GM12865 (cell line): ENCODE data around the gene PLK2.

Experiments used
- DNase-seq: peaks from one replicate; pipeline ENCODE4 v3.0.0; 2010; ENCODE audit warnings: low read depth
- H3K4me3 ChIP-seq: 2 replicates; pipeline ENCODE4 v1.5.1; 2011; ENCODE audit warnings: mild to moderate bottlenecking, low read depth, low read length, control low read depth
- TF ChIP-seq, protein P1 (sequence below): IDR thresholded peaks from 2 replicates; pipeline ENCODE4 v1.5.1; 2011; ENCODE audit warnings: low read length, control low read depth, low read depth, inconsistent platforms; ENCODE audit not compliant: insufficient read depth; ENCODE audit errors: missing control alignments

Gene PLK2

DNA sequence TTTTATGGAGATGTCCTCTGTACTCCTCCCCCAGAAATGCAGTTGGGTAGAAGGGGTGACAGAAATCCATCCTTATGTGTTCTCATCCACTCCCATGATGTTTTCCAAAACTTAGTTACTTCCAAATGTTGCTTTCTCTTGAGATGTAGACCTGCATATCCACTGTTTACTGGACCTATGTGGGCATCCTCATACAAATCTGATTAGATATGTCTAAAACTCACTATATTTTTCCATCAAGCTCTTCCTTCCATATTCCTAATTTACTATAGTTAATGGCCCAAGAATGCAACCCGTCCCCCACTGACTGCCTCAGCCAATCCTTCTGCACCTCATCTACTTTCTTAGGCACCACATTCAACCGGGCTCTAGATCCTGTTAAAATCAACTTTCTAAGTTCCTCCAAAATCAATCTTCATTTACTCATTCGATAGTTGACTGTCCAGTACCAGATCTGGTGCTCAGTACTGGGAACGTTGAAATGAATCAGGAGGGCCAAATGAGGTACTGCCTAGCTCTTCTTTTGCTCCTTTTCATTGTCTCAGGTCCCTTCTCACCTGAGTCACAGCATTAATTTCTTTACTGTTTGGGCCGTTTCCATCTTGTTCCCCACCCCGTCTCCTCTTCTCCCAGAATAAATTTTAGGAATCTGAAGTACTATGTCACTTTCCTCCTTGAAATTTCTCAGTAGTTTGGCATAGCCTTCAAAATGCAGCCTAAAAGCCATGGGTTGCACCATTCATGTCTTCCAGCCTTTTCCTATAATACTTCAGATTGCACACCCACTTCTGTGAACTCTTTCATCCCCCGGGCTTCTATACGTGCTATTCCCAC is 7.9 kb downstream of the PLK2 start:
- TF ChIP-seq, protein P1, sequence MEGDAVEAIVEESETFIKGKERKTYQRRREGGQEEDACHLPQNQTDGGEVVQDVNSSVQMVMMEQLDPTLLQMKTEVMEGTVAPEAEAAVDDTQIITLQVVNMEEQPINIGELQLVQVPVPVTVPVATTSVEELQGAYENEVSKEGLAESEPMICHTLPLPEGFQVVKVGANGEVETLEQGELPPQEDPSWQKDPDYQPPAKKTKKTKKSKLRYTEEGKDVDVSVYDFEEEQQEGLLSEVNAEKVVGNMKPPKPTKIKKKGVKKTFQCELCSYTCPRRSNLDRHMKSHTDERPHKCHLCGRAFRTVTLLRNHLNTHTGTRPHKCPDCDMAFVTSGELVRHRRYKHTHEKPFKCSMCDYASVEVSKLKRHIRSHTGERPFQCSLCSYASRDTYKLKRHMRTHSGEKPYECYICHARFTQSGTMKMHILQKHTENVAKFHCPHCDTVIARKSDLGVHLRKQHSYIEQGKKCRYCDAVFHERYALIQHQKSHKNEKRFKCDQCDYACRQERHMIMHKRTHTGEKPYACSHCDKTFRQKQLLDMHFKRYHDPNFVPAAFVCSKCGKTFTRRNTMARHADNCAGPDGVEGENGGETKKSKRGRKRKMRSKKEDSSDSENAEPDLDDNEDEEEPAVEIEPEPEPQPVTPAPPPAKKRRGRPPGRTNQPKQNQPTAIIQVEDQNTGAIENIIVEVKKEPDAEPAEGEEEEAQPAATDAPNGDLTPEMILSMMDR: no peak
- DNase-seq: no peak
- no peak overlapping the region for H3K4me3 ChIP-seq

DNA sequence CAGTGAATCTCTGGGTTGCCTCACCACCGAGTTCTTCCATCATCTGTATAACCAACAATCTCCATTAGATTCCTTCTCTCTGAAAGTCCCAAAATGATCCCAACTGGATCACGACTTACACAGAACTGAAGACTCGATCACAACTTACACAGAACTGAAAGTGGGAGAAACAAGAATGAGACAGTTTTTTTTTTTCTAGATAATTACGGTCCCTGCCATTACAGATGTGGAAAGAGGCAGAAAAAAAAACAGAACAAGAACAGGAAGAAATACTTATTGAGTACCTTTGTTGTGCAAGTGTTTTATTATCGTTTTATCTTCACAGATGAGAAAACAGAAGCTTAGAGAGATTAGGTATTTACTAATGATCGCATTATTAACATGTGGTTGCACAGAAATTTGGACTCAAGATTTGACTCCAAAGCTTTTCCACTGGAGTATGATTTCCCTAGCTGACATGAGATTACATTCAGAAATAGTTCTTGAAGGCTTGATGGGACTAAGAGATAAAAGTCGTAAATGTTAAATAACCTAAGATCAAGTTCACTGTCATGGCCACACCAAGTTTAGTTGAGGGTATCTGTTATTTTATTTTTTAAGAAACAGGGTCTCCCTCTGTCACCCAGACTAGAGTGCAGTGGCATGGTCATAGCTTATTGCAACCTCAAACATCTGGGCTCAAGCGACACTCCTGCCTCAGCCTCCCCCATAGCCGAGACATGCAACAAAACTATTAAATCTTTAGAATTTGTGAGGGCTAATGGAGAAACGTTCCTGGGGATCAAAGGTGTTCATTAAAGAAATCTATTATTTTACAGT is 8.9 kb downstream of the PLK2 start:
- DNase-seq: no peak
- TF ChIP-seq, protein P1: no peak
- no peak overlapping the region for H3K4me3 ChIP-seq

DNA sequence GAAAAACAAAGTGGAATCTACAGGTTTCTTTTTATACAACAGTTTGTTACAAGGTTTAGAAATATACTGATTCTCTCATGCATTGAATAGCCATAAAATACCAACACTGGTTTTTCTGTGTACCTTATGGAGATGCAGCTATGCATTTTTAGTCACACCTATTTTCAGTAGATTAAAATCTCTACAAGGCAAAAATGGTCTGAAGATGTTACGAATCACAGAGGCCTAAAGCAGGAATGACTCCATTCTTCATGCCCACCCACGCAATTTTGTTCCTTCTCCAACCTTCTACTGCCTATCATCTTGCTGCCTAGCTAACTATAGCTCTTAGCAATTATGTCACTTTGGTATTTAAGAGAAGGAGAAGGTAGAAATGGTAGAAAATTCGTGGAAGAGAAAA is 9.9 kb downstream of the PLK2 start:
- TF ChIP-seq, protein P1: no peak
- H3K4me3 ChIP-seq: no peak overlapping the region
- no peak for DNase-seq

DNA sequence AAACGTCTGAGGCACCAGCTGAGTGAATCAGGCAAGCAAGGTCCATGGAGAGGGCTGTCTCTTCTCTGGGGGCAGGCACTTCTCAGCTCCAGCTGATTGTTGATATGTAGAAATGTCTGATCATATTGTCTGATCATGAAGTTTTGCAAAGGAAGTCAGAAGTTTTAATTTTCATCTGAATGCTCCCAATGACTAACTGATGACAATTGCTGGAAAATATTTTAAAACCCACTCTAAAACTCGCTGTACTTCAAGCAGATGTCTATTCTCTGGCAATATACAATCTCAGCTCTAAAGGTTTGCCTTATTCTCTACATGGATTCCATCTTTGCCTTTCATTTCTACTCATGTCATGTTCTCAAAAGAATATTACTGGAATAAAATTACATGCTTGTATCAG is 12.7 kb downstream of the PLK2 start:
- DNase-seq: no peak
- TF ChIP-seq, protein P1: no peak
- no peak overlapping the region for H3K4me3 ChIP-seq

DNA sequence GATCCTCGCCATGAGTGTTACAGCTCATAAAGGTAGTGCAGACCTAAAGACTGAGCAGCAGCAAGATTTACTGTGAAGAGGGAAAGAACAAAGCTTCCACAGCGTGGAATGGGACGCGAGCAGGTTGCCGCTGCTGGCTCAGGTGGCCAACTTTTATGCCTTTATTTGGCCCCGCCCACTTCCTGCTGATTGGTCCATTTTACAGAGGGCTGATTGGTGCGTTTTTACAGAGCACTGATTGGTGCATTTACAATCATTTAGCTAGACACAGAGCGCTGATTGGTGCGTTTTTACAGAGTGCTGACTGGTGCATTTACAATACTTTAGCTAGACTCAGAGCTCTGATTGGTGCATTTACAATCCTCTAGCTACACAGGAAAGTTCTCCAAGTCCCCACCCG is 13.9 kb downstream of the PLK2 start:
- no peak for DNase-seq
- no peak overlapping the region for H3K4me3 ChIP-seq
- TF ChIP-seq, protein P1: no peak

DNA sequence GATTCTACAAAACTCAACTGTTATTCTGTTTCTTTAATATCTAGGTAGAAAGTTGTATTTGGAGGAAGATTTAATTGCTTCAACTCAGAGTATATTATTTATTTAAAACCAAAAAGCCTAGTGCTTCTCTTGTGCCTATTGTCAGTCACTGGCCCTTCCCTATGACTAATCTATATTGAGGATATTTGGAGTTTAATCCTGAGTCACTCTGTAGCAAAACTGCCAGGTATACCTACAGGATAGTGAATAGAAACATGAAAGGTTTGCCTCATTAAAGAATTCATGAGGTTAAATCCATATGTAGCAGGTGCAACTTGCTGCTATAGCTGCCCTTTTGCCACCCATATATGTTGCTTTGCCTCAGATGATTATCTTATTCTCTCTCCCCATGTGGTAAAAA is 15.1 kb downstream of the PLK2 start:
- H3K4me3 ChIP-seq: no peak overlapping the region
- TF ChIP-seq, protein P1: no peak
- DNase-seq: no peak
